Measurements from ENCODE around the gene MARCHF6. TPM values are rescaled to one million over a fixed set of nuclear protein-coding genes. Genes with fewer than 3 reads are reported as not detected.

The MARCHF6 gene
- total and polyA plus RNA-seq, 9 of the 15 experiments (the other 6 are each of a cell fraction or from before 2014, with no cell fraction given) = 74.1 to 456 (median 116) TPM

GRCh38 chr5:10400411-10400810, 46.9 kb downstream of the MARCHF6 start (continued):
- TF ChIP-seq, protein P1, sequence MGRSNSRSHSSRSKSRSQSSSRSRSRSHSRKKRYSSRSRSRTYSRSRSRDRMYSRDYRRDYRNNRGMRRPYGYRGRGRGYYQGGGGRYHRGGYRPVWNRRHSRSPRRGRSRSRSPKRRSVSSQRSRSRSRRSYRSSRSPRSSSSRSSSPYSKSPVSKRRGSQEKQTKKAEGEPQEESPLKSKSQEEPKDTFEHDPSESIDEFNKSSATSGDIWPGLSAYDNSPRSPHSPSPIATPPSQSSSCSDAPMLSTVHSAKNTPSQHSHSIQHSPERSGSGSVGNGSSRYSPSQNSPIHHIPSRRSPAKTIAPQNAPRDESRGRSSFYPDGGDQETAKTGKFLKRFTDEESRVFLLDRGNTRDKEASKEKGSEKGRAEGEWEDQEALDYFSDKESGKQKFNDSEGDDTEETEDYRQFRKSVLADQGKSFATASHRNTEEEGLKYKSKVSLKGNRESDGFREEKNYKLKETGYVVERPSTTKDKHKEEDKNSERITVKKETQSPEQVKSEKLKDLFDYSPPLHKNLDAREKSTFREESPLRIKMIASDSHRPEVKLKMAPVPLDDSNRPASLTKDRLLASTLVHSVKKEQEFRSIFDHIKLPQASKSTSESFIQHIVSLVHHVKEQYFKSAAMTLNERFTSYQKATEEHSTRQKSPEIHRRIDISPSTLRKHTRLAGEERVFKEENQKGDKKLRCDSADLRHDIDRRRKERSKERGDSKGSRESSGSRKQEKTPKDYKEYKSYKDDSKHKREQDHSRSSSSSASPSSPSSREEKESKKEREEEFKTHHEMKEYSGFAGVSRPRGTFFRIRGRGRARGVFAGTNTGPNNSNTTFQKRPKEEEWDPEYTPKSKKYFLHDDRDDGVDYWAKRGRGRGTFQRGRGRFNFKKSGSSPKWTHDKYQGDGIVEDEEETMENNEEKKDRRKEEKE (IDR thresholded peaks at IDR 0.05; ENCODE audit: borderline replicate concordance in 1 of 2, control insufficient read depth in 1 of 2, low read depth in 2 of 2, low read length in 1 of 2) = no peak
- TF ChIP-seq CREB3L1 (IDR thresholded peaks at IDR 0.05; ENCODE audit: borderline replicate concordance, low read depth) (no peak), USF2 (CRISPR knock-in tag; IDR thresholded peaks at IDR 0.05) (no peak), ZNF583 (CRISPR knock-in tag; IDR thresholded peaks at IDR 0.05) (no peak)

DNA sequence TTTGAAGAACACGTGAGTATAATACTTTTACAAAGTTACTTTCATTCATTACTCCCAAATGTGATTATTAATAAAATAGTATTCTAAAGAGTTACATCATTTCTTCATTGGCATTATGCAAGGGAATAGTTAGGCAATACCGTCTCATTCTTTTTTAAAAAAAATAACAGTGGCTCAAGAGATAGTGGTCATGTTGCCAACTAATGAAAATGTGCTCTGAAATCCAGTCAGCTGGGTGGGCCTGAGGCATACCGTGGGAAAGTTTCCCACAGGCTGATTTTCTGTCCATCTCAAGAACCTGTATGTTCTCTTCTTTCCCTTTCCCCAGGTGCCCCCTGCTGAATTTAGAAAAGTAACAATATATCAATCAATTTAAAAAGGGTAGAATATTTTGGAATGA, 47.3 kb downstream of the MARCHF6 start:
- CTCF ChIA-PET (ENCODE audit: low intra/inter-chr PET ratio) = interaction anchor here (0.6 kb wide), 1 partner anchor 134 kb away, joined by 3 read pairs; no protein-coding TSS in a partner anchor
- Histone ChIP-seq H3K9me1 (ENCODE audit: control insufficient read depth, insufficient read depth, low read length) (no peaks in the 10 kb centered on the region), H3K27me3 (ENCODE audit: control insufficient read depth in 2 of 2, insufficient read depth in 2 of 2, low read length in 2 of 2) (no peaks in the 10 kb centered on the region), H3K9ac (ENCODE audit: insufficient read depth in 1 of 2, low read depth in 2 of 2, low read length in 2 of 2) (no peak overlapping the region), H3K4me1 (replicated peaks in 1 of 2; ENCODE audit: control insufficient read depth in 2 of 2, insufficient read depth in 2 of 2, low read length in 2 of 2) (no peaks in the 10 kb centered on the region), H3K79me2 (ENCODE audit: control insufficient read depth, insufficient read depth, low read length) (peaks cover 25% of the 10 kb centered on the region), H3K27ac (ENCODE audit: extremely low read depth, low read depth, low read length) (no peak overlapping the region), H3K36me3 (ENCODE audit: control insufficient read depth, insufficient read depth, low read length) (peaks cover 95% of the 10 kb centered on the region), H2AFZ (ENCODE audit: low read depth, low read length) (no peak overlapping the region), H3K9me3 (replicated peaks; ENCODE audit: control insufficient read depth, insufficient read depth, low read depth, low read length) (no peaks in the 10 kb centered on the region), H3K4me2 (ENCODE audit: insufficient read depth, low read length) (no peak overlapping the region), H4K20me1 (replicated peaks; ENCODE audit: control insufficient read depth, insufficient read depth, low read length) (no peaks in the 10 kb centered on the region), H3K4me3 (no peak overlapping the region)
- in situ Hi-C loops (cut with MboI) = no loop called here
- POLR2A ChIA-PET = no interaction called here
- no peak for ATAC-seq
- WGBS (ENCODE audit: insufficient coverage, low coverage, missing lambda C conversion rate) = 81% methylated on average over 3 of the region's 3 CpGs
- no peak for DNase-seq (ENCODE audit: extremely low read depth in 1 of 4, low spot score in 3 of 4)
- BruUV-seq (replicated peaks) = TSS peak; percentile 1
- no peak for FAIRE-seq
- intact Hi-C loops (cut with micrococcal nuclease) = no loop called here
- no peak for TF ChIP-seq BRD4 (IDR thresholded peaks at IDR 0.05)
- TF ChIP-seq ZC3H4 (CRISPR knock-in tag; IDR thresholded peaks at IDR 0.05; ENCODE audit: borderline replicate concordance) = no peak
- no peak for TF ChIP-seq CEBPG (CRISPR knock-in tag; IDR thresholded peaks at IDR 0.05)
- TF ChIP-seq CEBPG (tag; conservative IDR thresholded peaks at IDR 0.05 in 1 of 2, IDR thresholded peaks at IDR 0.05 in 1 of 2) = peak; percentile 40 to 46; a peak in 3 of 4 replicates
- TF ChIP-seq HOXB6 (CRISPR knock-in tag; IDR thresholded peaks at IDR 0.05; ENCODE audit: borderline replicate concordance) = no peak
- no peak for TF ChIP-seq POLR2AphosphoS5 (IDR thresholded peaks at IDR 0.05; ENCODE audit: control insufficient read depth, insufficient read depth, low read depth, low read length)
- no peak for TF ChIP-seq ATF7 (IDR thresholded peaks at IDR 0.05)
- TF ChIP-seq FOXK2 (conservative IDR thresholded peaks at IDR 0.05 in 1 of 2, IDR thresholded peaks at IDR 0.05 in 1 of 2; ENCODE audit: low read depth in 2 of 2) = no peak
- no peak for TF ChIP-seq ZNF444 (CRISPR knock-in tag; IDR thresholded peaks at IDR 0.05)
- no peak for TF ChIP-seq ZNF212 (CRISPR knock-in tag; IDR thresholded peaks at IDR 0.05)
- TF ChIP-seq NONO (IDR thresholded peaks at IDR 0.05; ENCODE audit: low read depth in 2 of 2, low read length in 1 of 2) = no peak
- TF ChIP-seq E2F3 (CRISPR knock-in tag; IDR thresholded peaks at IDR 0.05) = no peak
- no peak for TF ChIP-seq SRSF3 (IDR thresholded peaks at IDR 0.05; ENCODE audit: insufficient read depth, low read length)
